Effector memory CD8-positive, alpha-beta T cell (primary cell): ENCODE measurements around the gene RBM10.

Experiments used
- ATAC-seq: fragments of 150-1000 bp; cut with Tn5 transposase; replicated peaks from 2 replicates; pipeline ENCODE4 v1.10.0; 2021; ENCODE audit warnings: mild to moderate bottlenecking, moderate library complexity
- DNase-seq, 3 experiments: peaks; one replicate each; pipeline ENCODE4 v3.0.0; 2021
- H3K27ac Mint-ChIP-seq, 2 donors: one replicate each; pipeline ENCODE4 v1.8.0; 2022; ENCODE audit warnings: mild to moderate bottlenecking in 2 of 2, mixed read lengths in 2 of 2, moderate library complexity in 2 of 2
- H3K27me3 Mint-ChIP-seq, 2 donors: one replicate each; pipeline ENCODE4 v1.8.0; 2022; ENCODE audit warnings: mixed read lengths in 2 of 2
- H3K36me3 Mint-ChIP-seq: one replicate; pipeline ENCODE4 v1.8.0; 2022; ENCODE audit warnings: mild to moderate bottlenecking, moderate library complexity, mixed read lengths; ENCODE audit not compliant: insufficient read depth
- H3K4me1 Mint-ChIP-seq, 2 donors: one replicate each; pipeline ENCODE4 v1.8.0; 2022; ENCODE audit warnings: low read depth in 2 of 2, mixed read lengths in 2 of 2
- H3K4me3 Mint-ChIP-seq, 2 donors: one replicate each; pipeline ENCODE4 v1.8.0; 2022; ENCODE audit warnings: mild to moderate bottlenecking in 2 of 2, mixed read lengths in 2 of 2, moderate library complexity in 2 of 2
- H3K9me3 Mint-ChIP-seq, 2 donors: one replicate each; pipeline ENCODE4 v1.8.0; 2022; ENCODE audit warnings: mixed read lengths in 2 of 2

Gene RBM10

GRCh38 chrX:47228550-47229270 is 83.7 kb downstream of the RBM10 start:
- ATAC-seq: no peak
- Mint-ChIP-seq H3K27ac (no peak overlapping the region), H3K4me1 (peaks cover 6 to 7% of the 10 kb centered on the region in 2 donors), H3K4me3 (no peak overlapping the region), H3K36me3 (peaks cover 63% of the 10 kb centered on the region), H3K9me3 (no peaks in the 10 kb centered on the region), H3K27me3 (no peaks in the 10 kb centered on the region)
- DNase-seq: no peak

- no peak for ATAC-seq
- Mint-ChIP-seq H3K27ac (no peak overlapping the region), H3K36me3 (peaks cover 63% of the 10 kb centered on the region), H3K4me3 (no peak overlapping the region), H3K4me1 (peaks cover 6 to 7% of the 10 kb centered on the region in 2 donors), H3K9me3 (no peaks in the 10 kb centered on the region), H3K27me3 (no peaks in the 10 kb centered on the region)
- no peak for DNase-seq
Measured at GRCh38 chrX:47229427-47229826, 84.4 kb downstream of the RBM10 start.

- Mint-ChIP-seq H3K4me1 (peaks cover 7 to 10% of the 10 kb centered on the region in 2 donors), H3K9me3 (no peaks in the 10 kb centered on the region), H3K4me3 (no peak overlapping the region), H3K27ac (no peak overlapping the region), H3K27me3 (no peaks in the 10 kb centered on the region), H3K36me3 (peaks cover 59% of the 10 kb centered on the region)
- ATAC-seq (no peak), DNase-seq (no peak)
Measured at GRCh38 chrX:47230136-47230868, 85.3 kb downstream of the RBM10 start.

GRCh38 chrX:47231167-47231566 is 86.1 kb downstream of the RBM10 start:
- peaks cover 7 to 15% of the 10 kb centered on the region in 2 donors for H3K4me1 Mint-ChIP-seq

GRCh38 chrX:47232197-47232802 is 87.3 kb downstream of the RBM10 start:
- H3K4me3 Mint-ChIP-seq: peak overlapping the region; percentile 94 to 96
- peaks cover 45% of the 10 kb centered on the region for H3K36me3 Mint-ChIP-seq
- ATAC-seq: no peak

More at GRCh38 chrX:47231167-47231566, 86.1 kb downstream of the RBM10 start:
- H3K4me3 Mint-ChIP-seq: peak overlapping the region in 1 of 2 donors; percentile 14
- no peaks in the 10 kb centered on the region for H3K27me3 Mint-ChIP-seq
- no peak for ATAC-seq
- H3K36me3 Mint-ChIP-seq: peaks cover 56% of the 10 kb centered on the region
- peak overlapping the region in 1 of 2 donors; percentile 46 for H3K27ac Mint-ChIP-seq
- no peak for DNase-seq
- no peaks in the 10 kb centered on the region for H3K9me3 Mint-ChIP-seq

GRCh38 chrX:47232803-47233332 is 87.8 kb downstream of the RBM10 start, which contains the start of gene USP11:
Gene USP11, plus strand, starts transcription at chrX:47233009. Its CDS starts 35 bp downstream, at chrX:47233044.
- ATAC-seq: peak; percentile 30
- H3K9me3 Mint-ChIP-seq: no peaks in the 10 kb centered on the region
- H3K27me3 Mint-ChIP-seq: no peaks in the 10 kb centered on the region
- H3K27ac Mint-ChIP-seq: peak within 1 kb of the TSS; percentile 98 to 100
- peaks cover 40% of the 10 kb centered on the region for H3K36me3 Mint-ChIP-seq
- peak; percentile 45 to 49 (median 49) for DNase-seq
- H3K4me3 Mint-ChIP-seq: peak within 1 kb of the TSS; percentile 94 to 96
- H3K4me1 Mint-ChIP-seq: peaks cover 10 to 22% of the 10 kb centered on the region in 2 donors

More at GRCh38 chrX:47232197-47232802, 87.3 kb downstream of the RBM10 start:
- Mint-ChIP-seq H3K27me3 (no peaks in the 10 kb centered on the region), H3K27ac (peak overlapping the region; percentile 98 to 100), H3K4me1 (peaks cover 10 to 19% of the 10 kb centered on the region in 2 donors), H3K9me3 (no peaks in the 10 kb centered on the region)
- no peak for DNase-seq

GRCh38 chrX:47233333-47234113 is 88.5 kb downstream of the RBM10 start:
- no peaks in the 10 kb centered on the region for H3K27me3 Mint-ChIP-seq
- peaks cover 10 to 22% of the 10 kb centered on the region in 2 donors for H3K4me1 Mint-ChIP-seq
- DNase-seq (peak; percentile 86 to 91 (median 90)), ATAC-seq (peak; percentile 89)
- H3K36me3 Mint-ChIP-seq: peaks cover 35% of the 10 kb centered on the region
- H3K9me3 Mint-ChIP-seq: no peaks in the 10 kb centered on the region
- peak overlapping the region; percentile 94 to 96 for H3K4me3 Mint-ChIP-seq
- H3K27ac Mint-ChIP-seq: peak overlapping the region; percentile 98 to 100

- H3K36me3 Mint-ChIP-seq: peaks cover 33% of the 10 kb centered on the region
- H3K27ac Mint-ChIP-seq: peak overlapping the region in 1 of 2 donors; percentile 100
- peaks cover 8 to 22% of the 10 kb centered on the region in 2 donors for H3K4me1 Mint-ChIP-seq
- H3K9me3 Mint-ChIP-seq: no peaks in the 10 kb centered on the region
- ATAC-seq (no peak), DNase-seq (no peak)
- no peaks in the 10 kb centered on the region for H3K27me3 Mint-ChIP-seq
- H3K4me3 Mint-ChIP-seq: peak overlapping the region; percentile 0 to 94
Measured at GRCh38 chrX:47234583-47234982, 89.6 kb downstream of the RBM10 start.

- no peak for DNase-seq
- H3K4me1 Mint-ChIP-seq: peaks cover 8 to 22% of the 10 kb centered on the region in 2 donors
- peaks cover 31% of the 10 kb centered on the region for H3K36me3 Mint-ChIP-seq
- H3K27ac Mint-ChIP-seq: peak overlapping the region; percentile 9 to 76
- H3K4me3 Mint-ChIP-seq: peak overlapping the region in 1 of 2 donors; percentile 4
- H3K27me3 Mint-ChIP-seq: no peaks in the 10 kb centered on the region
- no peak for ATAC-seq
- H3K9me3 Mint-ChIP-seq: no peaks in the 10 kb centered on the region
Measured at GRCh38 chrX:47235691-47236103, 90.7 kb downstream of the RBM10 start.
